Hippocampal formation (tissue), 2 donors: Measurements from ENCODE around the gene ARL6IP6.

Experiments
- DNase-seq, 2 donors: peaks; one replicate each; lab custom pipeline; 2025; lab: John Stamatoyannopoulos, UW

ARL6IP6 gene

DNA sequence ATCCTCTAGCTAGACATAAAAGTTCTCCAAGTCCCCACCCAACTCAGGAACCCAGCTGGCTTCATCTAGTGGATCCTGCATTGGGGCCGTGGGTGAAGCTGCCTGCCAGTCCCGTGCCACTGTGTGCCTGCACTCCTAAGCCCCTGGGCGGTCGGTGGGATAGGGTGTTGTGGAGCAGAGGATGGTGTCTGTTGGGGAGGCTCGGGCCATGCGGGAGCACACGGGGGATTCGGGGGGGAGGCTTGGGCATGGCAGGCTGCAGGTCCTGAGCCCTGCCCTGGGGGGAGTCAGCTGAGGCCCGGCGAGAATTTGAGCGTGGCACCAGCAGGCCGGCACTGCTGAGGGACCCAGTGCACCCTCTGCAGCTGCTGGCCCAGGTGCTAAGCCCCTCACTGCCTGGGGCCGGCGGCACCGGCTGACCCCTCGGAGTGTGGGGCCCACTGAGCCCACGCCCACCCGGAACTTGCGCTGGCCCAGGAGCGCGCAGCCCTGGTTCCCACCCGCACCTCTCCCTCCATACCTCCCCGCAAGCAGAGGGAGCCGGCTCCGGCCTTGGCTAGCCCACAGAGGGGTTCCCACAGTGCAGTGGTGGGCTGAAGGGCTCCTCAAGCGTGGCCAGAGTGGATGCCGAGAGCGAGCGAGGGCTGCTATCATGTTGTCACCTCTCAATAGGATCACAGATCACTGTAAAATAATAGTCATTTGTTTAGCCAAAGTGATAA lies 86.4 kb downstream of the ARL6IP6 start:
- no peak for DNase-seq

GRCh38 chr2:152811916-152812315 lies 93.5 kb downstream of the ARL6IP6 start:
- no peak for DNase-seq
